Stimulated activated CD4-positive, alpha-beta T cell treated with anti-CD3 and anti-CD28 coated beads, Interleukin-1b, Interleukin-23, amount 100 ng/mL, for 4 hours (primary cell): Measurements from ENCODE around the gene BHLHA9.
A peak's percentile ranks its signal among the peaks of the same experiment; 100 is the strongest.

Source experiments
- DNase-seq, 2 donors: peaks; one replicate each; pipeline ENCODE4 v3.0.0-alpha.2; 2020; ENCODE audit warnings: low read depth in 2 of 2

BHLHA9 gene

GRCh38 chr17:1255041-1255440, 15.2 kb upstream of the BHLHA9 start:
- DNase-seq: no peak

- DNase-seq: no peak
Measured at GRCh38 chr17:1256699-1257098, 13.5 kb upstream of the BHLHA9 start.

DNA sequence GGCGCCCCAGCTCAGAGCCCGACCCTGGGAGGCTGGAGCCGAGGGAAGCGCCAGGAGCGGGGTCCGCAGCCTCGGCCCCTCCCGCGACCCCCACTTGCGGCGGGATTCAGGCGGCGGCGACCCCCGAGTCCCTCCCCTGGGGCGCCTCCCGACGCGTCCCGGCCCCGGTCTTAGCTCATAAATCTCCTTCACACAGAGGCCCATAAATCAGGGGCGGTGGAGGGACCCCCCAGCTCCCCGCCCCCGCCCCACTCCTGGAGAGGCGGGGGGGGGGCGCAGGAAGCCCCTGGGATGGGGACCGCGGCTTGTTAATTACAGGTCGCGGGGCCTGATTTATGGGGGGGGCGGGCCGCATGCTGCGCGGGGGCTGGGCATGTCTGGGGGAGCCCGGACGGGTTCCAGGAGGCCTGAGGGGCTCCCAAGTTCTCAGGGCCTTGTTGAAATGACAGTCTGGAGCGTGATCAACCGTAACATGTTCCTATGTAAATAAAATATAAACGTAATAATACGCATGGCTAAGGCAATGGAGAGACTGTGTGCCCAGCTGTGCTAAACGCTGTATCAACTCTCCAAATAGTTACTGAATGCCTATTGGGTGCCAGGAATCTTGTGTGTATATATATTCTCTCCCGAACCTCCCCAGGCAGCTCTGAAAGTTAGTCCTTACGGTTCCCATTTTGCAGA, 10.0 kb upstream of the BHLHA9 start:
- no peak for DNase-seq

- no peak for DNase-seq
Measured at GRCh38 chr17:1260770-1261161, 9.5 kb upstream of the BHLHA9 start.

- DNase-seq: no peak
Measured at GRCh38 chr17:1264196-1264595, 6.0 kb upstream of the BHLHA9 start.

DNA sequence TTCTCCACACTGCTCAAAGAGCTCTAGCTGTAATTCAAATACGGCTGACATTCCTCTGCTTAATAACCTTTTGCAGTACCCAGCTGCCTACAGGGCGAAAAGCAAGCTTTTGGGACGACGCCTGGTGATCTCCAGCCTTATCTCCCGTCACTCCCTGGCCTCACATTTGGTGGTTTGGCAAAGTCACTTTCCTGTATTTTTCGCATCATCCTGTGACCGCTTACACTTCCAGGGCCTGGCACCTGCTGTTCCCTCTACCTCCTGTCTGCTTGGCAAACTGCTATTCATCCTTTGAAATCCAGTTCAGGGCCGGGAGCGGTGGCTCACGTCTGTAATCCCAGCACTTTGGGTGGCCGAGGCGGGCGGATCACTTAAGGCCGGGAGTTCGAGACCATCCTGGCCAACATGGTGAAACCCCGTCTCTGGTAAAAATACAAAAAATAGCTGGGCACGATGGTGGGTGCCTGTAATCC, 2.7 kb upstream of the BHLHA9 start:
- no peak for DNase-seq

DNA sequence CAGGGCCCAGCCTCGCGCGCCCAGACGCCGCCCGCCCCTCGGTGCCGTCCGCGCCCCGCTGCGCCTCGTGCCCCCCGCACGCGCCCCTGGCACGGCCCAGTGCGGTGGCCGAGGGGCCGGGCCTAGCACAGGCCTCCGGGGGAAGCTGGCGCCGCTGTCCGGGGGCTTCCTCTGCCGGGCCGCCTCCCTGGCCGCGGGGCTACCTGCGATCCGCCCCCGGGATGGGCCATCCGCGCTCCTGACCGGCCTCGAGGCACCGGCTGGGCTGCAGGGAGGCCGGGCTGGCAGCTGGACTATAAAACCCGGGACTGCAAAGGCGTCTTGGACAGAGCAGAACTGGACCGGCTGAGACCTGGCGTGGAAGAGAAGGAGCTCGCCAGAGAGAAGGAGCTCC, 783 bp downstream of the BHLHA9 start:
- no peak for DNase-seq

DNA sequence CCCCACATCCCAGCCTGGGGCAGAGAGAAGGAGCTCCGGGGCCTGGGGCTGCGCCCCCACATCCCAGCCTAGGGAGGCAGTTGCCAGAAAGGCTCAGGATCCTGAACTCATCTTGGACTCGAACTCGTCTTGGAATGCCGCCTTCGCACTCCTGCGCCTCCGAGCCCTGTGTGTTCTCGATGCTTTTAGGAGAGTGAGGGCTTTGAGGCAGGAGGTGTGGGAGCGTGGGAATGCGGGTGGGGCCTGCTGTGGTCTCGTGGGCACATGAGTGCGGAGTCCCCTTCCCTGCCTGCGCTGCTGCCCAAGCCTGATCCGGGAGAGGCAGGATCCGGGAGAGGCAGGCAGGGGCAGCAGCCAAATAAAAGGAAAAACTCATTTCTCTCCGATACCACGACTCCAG, 1.2 kb downstream of the BHLHA9 start:
- no peak for DNase-seq

- no peak for DNase-seq
Measured at GRCh38 chr17:1272701-1273100, 2.5 kb downstream of the BHLHA9 start.

GRCh38 chr17:1273492-1274244, 3.4 kb downstream of the BHLHA9 start:
- no peak for DNase-seq

- no peak for DNase-seq
Measured at GRCh38 chr17:1274245-1274608, 4.0 kb downstream of the BHLHA9 start.

- DNase-seq: no peak
Measured at GRCh38 chr17:1275205-1275961, 5.1 kb downstream of the BHLHA9 start.

GRCh38 chr17:1275962-1276736, 5.9 kb downstream of the BHLHA9 start:
- peak; percentile 62 to 65 for DNase-seq

- DNase-seq: no peak
Measured at GRCh38 chr17:1280652-1281051, 10.4 kb downstream of the BHLHA9 start.

GRCh38 chr17:1286379-1287106, 16.3 kb downstream of the BHLHA9 start:
- DNase-seq: no peak

DNA sequence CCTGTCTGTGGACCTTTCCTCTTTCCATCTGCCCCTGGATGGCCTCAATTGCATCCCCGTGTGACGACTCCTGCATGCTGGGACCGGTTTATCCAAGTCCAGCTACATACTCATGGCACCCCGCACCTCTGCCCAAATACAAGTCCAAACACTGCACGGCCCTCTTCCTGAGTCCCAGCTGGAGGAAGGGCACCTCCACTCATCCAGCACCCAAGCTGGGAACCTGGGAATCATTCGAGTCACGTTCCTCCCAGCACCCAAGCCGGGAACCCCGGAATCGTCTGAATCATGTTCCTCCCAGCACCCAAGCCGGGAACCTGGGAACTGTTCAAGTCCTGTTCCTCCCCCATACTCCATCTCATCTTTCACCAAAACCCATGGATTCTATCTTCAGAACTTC, 19.5 kb downstream of the BHLHA9 start:
- no peak for DNase-seq

- DNase-seq: no peak
Measured at GRCh38 chr17:1290676-1291075, 20.4 kb downstream of the BHLHA9 start.

DNA sequence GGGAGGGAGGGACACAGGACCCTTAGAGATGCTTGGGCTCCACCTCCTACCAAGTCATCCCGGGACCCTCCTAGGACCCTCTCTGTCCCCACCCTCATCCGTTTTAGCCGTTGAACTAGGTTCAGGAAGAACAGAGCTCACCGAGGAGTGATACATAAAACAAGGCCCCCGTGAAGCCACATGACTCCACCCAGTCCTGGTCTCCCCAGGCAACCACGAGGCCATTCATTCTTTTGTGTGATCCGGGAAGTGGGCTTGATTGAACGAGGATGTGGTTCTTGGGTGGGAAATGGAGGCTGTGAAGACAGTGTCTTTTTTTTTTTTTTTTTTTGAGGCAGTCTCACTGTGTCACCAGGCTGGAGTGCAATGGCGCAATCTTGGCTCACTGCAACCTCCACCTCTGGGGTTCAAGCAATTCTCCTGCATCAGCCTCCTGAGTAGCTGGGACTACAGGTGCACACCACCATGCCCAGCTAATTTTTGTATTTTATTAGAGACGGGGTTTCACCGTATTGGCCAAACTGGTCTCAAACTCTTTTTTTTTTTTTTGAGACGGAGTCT, 24.0 kb downstream of the BHLHA9 start:
- DNase-seq: peak in 1 of 2 donors; percentile 54

- DNase-seq: peak; percentile 34 to 47
Measured at GRCh38 chr17:1298606-1299005, 28.4 kb downstream of the BHLHA9 start.

GRCh38 chr17:1299552-1300370, 29.5 kb downstream of the BHLHA9 start:
- no peak for DNase-seq
